HepG2 (cell line): Measurements from ENCODE around the gene HOXC5. TPM values are rescaled to one million over a fixed set of nuclear protein-coding genes. Genes with fewer than 3 reads are reported as not detected.

Experiments used
- AGO2 ChIP-seq: fragments of 200-400 bp; formaldehyde crosslinking; optimal IDR thresholded peaks from 2 replicates; pipeline ENCODE3; 2017; ENCODE audit warnings: mild to moderate bottlenecking, low read depth, low read length, moderate library complexity
- ASH2L ChIP-seq: fragments of 300-600, 200-600 bp; sonication (generic); IDR thresholded peaks from 2 replicates; pipeline ENCODE4 v1.7.0; 2017; ENCODE audit warnings: low read depth, mild to moderate bottlenecking, moderate library complexity, mixed read lengths, low read length; ENCODE audit not compliant: insufficient read length
- E2F1 ChIP-seq: sonication (generic); formaldehyde crosslinking; IDR thresholded peaks from 2 replicates; pipeline ENCODE4 v1.5.0; 2020; ENCODE audit warnings: missing genetic modification reagents
- EEA1 ChIP-seq: sonication (generic); formaldehyde crosslinking; IDR thresholded peaks from 2 replicates; pipeline ENCODE4 v1.5.1; 2020; ENCODE audit warnings: mild to moderate bottlenecking, missing genetic modification reagents, borderline replicate concordance
- ELF3 ChIP-seq: IDR thresholded peaks from 2 replicates; pipeline ENCODE4 v1.6.1; 2016; ENCODE audit warnings: missing genetic modification reagents, missing compliant biosample characterization
- FOXA1 ChIP-seq, 2 experiments: fragments of 450-650 bp in 1 of 2; sonication (generic) in 1 of 2; formaldehyde crosslinking in 1 of 2; IDR thresholded peaks; 2 replicates each; pipeline versions ENCODE4 v1.4.0 to v1.6.1; 2016 to 2020; ENCODE audit warnings: missing genetic modification reagents in 1 of 2
- HDAC2 ChIP-seq: sonication (generic); formaldehyde crosslinking; IDR thresholded peaks from 2 replicates; pipeline ENCODE4 v1.4.0; 2020; ENCODE audit warnings: missing genetic modification reagents
- LCORL ChIP-seq, 2 experiments: fragments of 450-650 bp in 1 of 2; sonication (generic) in 1 of 2; formaldehyde crosslinking in 1 of 2; IDR thresholded peaks; 2 replicates each; pipeline versions ENCODE4 v1.5.0 to v1.6.1; 2017 to 2020; ENCODE audit warnings: antibody characterized with exemption in 1 of 2, missing genetic modification reagents in 1 of 2
- MTA1 ChIP-seq: sonication (generic); formaldehyde crosslinking; IDR thresholded peaks from 2 replicates; pipeline ENCODE4 v1.4.0; 2020; ENCODE audit warnings: missing genetic modification reagents, mild to moderate bottlenecking, borderline replicate concordance
- MTERF4 ChIP-seq: sonication (generic); formaldehyde crosslinking; IDR thresholded peaks from 2 replicates; pipeline ENCODE4 v1.8.0; 2023; ENCODE audit warnings: mild to moderate bottlenecking, missing genetic modification reagents
- NCOA5 ChIP-seq: sonication (generic); formaldehyde crosslinking; IDR thresholded peaks from 2 replicates; pipeline ENCODE4 v1.4.0; 2020; ENCODE audit warnings: missing genetic modification reagents
- PAXIP1 ChIP-seq: sonication (generic); formaldehyde crosslinking; conservative IDR thresholded peaks from 2 replicates; pipeline ENCODE4 v1.4.0; 2020; ENCODE audit warnings: mild to moderate bottlenecking, missing genetic modification reagents, moderate library complexity
- SP2 ChIP-seq: sonication (generic); formaldehyde crosslinking; IDR thresholded peaks from 2 replicates; pipeline ENCODE4 v1.5.1; 2020; ENCODE audit warnings: mild to moderate bottlenecking, missing genetic modification reagents
- SP4 ChIP-seq: sonication (generic); formaldehyde crosslinking; IDR thresholded peaks from 2 replicates; pipeline ENCODE4 v1.8.1; 2023; ENCODE audit warnings: mild to moderate bottlenecking, missing genetic modification reagents
- TBX2 ChIP-seq: sonication (generic); formaldehyde crosslinking; IDR thresholded peaks from 2 replicates; pipeline ENCODE4 v1.5.0; 2020; ENCODE audit warnings: missing genetic modification reagents, mild to moderate bottlenecking, borderline replicate concordance
- ZFY ChIP-seq: sonication (generic); formaldehyde crosslinking; IDR thresholded peaks from 2 replicates; pipeline ENCODE4 v1.4.0; 2020; ENCODE audit warnings: missing genetic modification reagents
- ZMYM4 ChIP-seq: sonication (generic); formaldehyde crosslinking; IDR thresholded peaks from 2 replicates; pipeline ENCODE4 v1.8.1; 2023; ENCODE audit warnings: mild to moderate bottlenecking, missing genetic modification reagents
- ZNF143 ChIP-seq: sonication (generic); formaldehyde crosslinking; IDR thresholded peaks from 2 replicates; pipeline ENCODE4 v1.4.0; 2020; ENCODE audit warnings: missing genetic modification reagents
- ZNF672 ChIP-seq: sonication (generic); formaldehyde crosslinking; IDR thresholded peaks from 2 replicates; pipeline ENCODE4 v1.8.1; 2022; ENCODE audit warnings: missing genetic modification reagents
- ZNF747 ChIP-seq: sonication (generic); formaldehyde crosslinking; IDR thresholded peaks from 2 replicates; pipeline ENCODE4 v1.8.1; 2023; ENCODE audit warnings: missing genetic modification reagents, mild to moderate bottlenecking, borderline replicate concordance
- polyA plus RNA-seq, 8 experiments: library from polyadenylated mRNA; depleted of rRNA in 3 of 8; stranded (reverse) in 7 of 8; unstranded in 1 of 8; fragments of >200 nt; fragmentation: Illumina TruSeq in 4 of 8; extraction: Trizol in 4 of 8; gene quantifications; 2 replicates each; pipeline versions ENCODE4 v1.2.1 to v1.2.3, GENCODE V29; 2011 to 2016; ENCODE audit warnings: low read depth in 4 of 8, missing spikeins in 1 of 8, mixed read lengths in 1 of 8; ENCODE audit not compliant: insufficient read depth in 1 of 8
- total RNA-seq, 5 experiments: library from RNA; depleted of rRNA; stranded (reverse); fragments of >200 nt; fragmentation: Illumina TruSeq; extraction: Trizol; gene quantifications; 2 replicates each; pipeline ENCODE4 v1.2.3, GENCODE V29; 2016; ENCODE audit warnings: low read depth in 1 of 5
- TF ChIP-seq, protein P1 (sequence below): sonication (generic); formaldehyde crosslinking; IDR thresholded peaks from 2 replicates; pipeline ENCODE4 v1.4.0; 2020; ENCODE audit warnings: missing genetic modification reagents, borderline replicate concordance

Gene HOXC5
- total and polyA plus RNA-seq, 2 of the 13 experiments (the other 11 are each of a cell fraction or from before 2014, with no cell fraction given), result not detected

- TF ChIP-seq, protein P1, sequence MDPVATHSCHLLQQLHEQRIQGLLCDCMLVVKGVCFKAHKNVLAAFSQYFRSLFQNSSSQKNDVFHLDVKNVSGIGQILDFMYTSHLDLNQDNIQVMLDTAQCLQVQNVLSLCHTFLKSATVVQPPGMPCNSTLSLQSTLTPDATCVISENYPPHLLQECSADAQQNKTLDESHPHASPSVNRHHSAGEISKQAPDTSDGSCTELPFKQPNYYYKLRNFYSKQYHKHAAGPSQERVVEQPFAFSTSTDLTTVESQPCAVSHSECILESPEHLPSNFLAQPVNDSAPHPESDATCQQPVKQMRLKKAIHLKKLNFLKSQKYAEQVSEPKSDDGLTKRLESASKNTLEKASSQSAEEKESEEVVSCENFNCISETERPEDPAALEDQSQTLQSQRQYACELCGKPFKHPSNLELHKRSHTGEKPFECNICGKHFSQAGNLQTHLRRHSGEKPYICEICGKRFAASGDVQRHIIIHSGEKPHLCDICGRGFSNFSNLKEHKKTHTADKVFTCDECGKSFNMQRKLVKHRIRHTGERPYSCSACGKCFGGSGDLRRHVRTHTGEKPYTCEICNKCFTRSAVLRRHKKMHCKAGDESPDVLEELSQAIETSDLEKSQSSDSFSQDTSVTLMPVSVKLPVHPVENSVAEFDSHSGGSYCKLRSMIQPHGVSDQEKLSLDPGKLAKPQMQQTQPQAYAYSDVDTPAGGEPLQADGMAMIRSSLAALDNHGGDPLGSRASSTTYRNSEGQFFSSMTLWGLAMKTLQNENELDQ (CRISPR knock-in tag), result no peak
- TF ChIP-seq SP2 (CRISPR knock-in tag), result no peak
- TF ChIP-seq ZFY (CRISPR knock-in tag), result peak; percentile 49
- TF ChIP-seq HDAC2, result peak; percentile 38; the same call in 1 of the 2 replicates
- TF ChIP-seq NCOA5, result no peak
- no peak for TF ChIP-seq SP4 (CRISPR knock-in tag)
- peak; percentile 19 for TF ChIP-seq ASH2L
- TF ChIP-seq E2F1 (CRISPR knock-in tag), result peak; percentile 54; the same call in 1 of the 2 replicates
- TF ChIP-seq AGO2, result no peak
- TF ChIP-seq ZNF747 (CRISPR knock-in tag), result no peak
- TF ChIP-seq TBX2 (CRISPR knock-in tag), result peak; percentile 66; the same call in 1 of the 2 replicates
- no peak for TF ChIP-seq ZNF672 (CRISPR knock-in tag)
- TF ChIP-seq FOXA1 (IDR thresholded peaks at IDR 0.05), result no peak
- peak; percentile 12; the same call in 1 of the 2 replicates for TF ChIP-seq FOXA1 (CRISPR knock-in tag; IDR thresholded peaks at IDR 0.05)
- TF ChIP-seq MTERF4 (CRISPR knock-in tag), result no peak
- 0 out of 2 replicates have a peak, but pooled peaks have one; percentile 13 for TF ChIP-seq ELF3
- TF ChIP-seq PAXIP1 (CRISPR knock-in tag), result peak; percentile 45; the same call in 1 of the 2 replicates
- TF ChIP-seq MTA1 (CRISPR knock-in tag), result peak; percentile 54; the same call in 1 of the 2 replicates
- TF ChIP-seq ZMYM4, result peak; percentile 42; the same call in 1 of the 2 replicates
- TF ChIP-seq EEA1 (CRISPR knock-in tag), result no peak
- TF ChIP-seq ZNF143 (CRISPR knock-in tag), result 0 out of 2 replicates have a peak, but pooled peaks have one; percentile 19
- no peak for TF ChIP-seq LCORL (IDR thresholded peaks at IDR 0.05)
- TF ChIP-seq LCORL (CRISPR knock-in tag; IDR thresholded peaks at IDR 0.05), result peak; percentile 77; the same call in 1 of the 2 replicates
These were observed 38.4 kb upstream of the HOXC5 start (continued) for GRCh38 chr12:53994264-53995001.
